ENCODE data around the gene SLC10A3.
A peak's percentile ranks its signal among the peaks of the same experiment; 100 is the strongest.

SLC10A3 gene

GRCh38 chrX:154495472-154495922 lies 5.1 kb upstream of the SLC10A3 start:
- peaks cover 8% of the 10 kb centered on the region for H3K4me1 Mint-ChIP-seq
- no peak for TF ChIP-seq CTCF (IDR thresholded peaks at IDR 0.05)
- DNase-seq = no peak
- H3K9me3 Mint-ChIP-seq = peaks cover 51% of the 10 kb centered on the region
- no peak overlapping the region for H3K4me3 Mint-ChIP-seq
- H3K27ac Mint-ChIP-seq = no peak overlapping the region
- H3K27me3 Mint-ChIP-seq (ENCODE audit: low read depth, poor library complexity) = no peaks in the 10 kb centered on the region
- H3K36me3 Mint-ChIP-seq (ENCODE audit: low read depth) = no peaks in the 10 kb centered on the region

GRCh38 chrX:154494715-154495114 lies 4.3 kb upstream of the SLC10A3 start:
- no peaks in the 10 kb centered on the region for H3K36me3 Mint-ChIP-seq (ENCODE audit: low read depth)
- no peak for TF ChIP-seq CTCF (IDR thresholded peaks at IDR 0.05)
- no peak for DNase-seq
- H3K27ac Mint-ChIP-seq = no peak overlapping the region
- peaks cover 9% of the 10 kb centered on the region for H3K4me1 Mint-ChIP-seq
- peaks cover 50% of the 10 kb centered on the region for H3K9me3 Mint-ChIP-seq
- H3K27me3 Mint-ChIP-seq (ENCODE audit: low read depth, poor library complexity) = no peaks in the 10 kb centered on the region
- no peak overlapping the region for H3K4me3 Mint-ChIP-seq

- no peak overlapping the region for H3K27ac Mint-ChIP-seq
- peak overlapping the region; percentile 82 for H3K4me3 Mint-ChIP-seq
- peaks cover 8% of the 10 kb centered on the region for H3K36me3 Mint-ChIP-seq (ENCODE audit: low read depth)
- no peak for TF ChIP-seq CTCF (IDR thresholded peaks at IDR 0.05)
- peaks cover 52% of the 10 kb centered on the region for H3K9me3 Mint-ChIP-seq
- no peak for DNase-seq
- no peaks in the 10 kb centered on the region for H3K27me3 Mint-ChIP-seq (ENCODE audit: low read depth, poor library complexity)
- peaks cover 15% of the 10 kb centered on the region for H3K4me1 Mint-ChIP-seq
Observed at GRCh38 chrX:154490021-154490413, 412 bp downstream of the SLC10A3 start.

- Mint-ChIP-seq H3K9me3 (peaks cover 52% of the 10 kb centered on the region), H3K36me3 (ENCODE audit: low read depth) (peaks cover 8% of the 10 kb centered on the region), H3K27ac (no peak overlapping the region), H3K4me3 (peak overlapping the region; percentile 82), H3K4me1 (peaks cover 15% of the 10 kb centered on the region), H3K27me3 (ENCODE audit: low read depth, poor library complexity) (no peaks in the 10 kb centered on the region)
- TF ChIP-seq CTCF (IDR thresholded peaks at IDR 0.05) = no peak
- DNase-seq = no peak
Observed at GRCh38 chrX:154489182-154489581, 1.2 kb downstream of the SLC10A3 start.

- H3K27me3 Mint-ChIP-seq (ENCODE audit: low read depth, poor library complexity) = no peaks in the 10 kb centered on the region
- TF ChIP-seq CTCF (IDR thresholded peaks at IDR 0.05) = no peak
- peaks cover 10% of the 10 kb centered on the region for H3K36me3 Mint-ChIP-seq (ENCODE audit: low read depth)
- H3K27ac Mint-ChIP-seq = no peak overlapping the region
- peaks cover 57% of the 10 kb centered on the region for H3K9me3 Mint-ChIP-seq
- H3K4me3 Mint-ChIP-seq = no peak overlapping the region
- H3K4me1 Mint-ChIP-seq = peaks cover 17% of the 10 kb centered on the region
- no peak for DNase-seq
Observed at GRCh38 chrX:154488336-154489075, 1.9 kb downstream of the SLC10A3 start.

Measured in nephron progenitor cell (in vitro differentiated cells).